A549 (cell line): Measurements from ENCODE around the gene LINC01488.

Source experiments
- POLR2A ChIP-seq: IDR thresholded peaks from 2 replicates; pipeline ENCODE4 v1.6.1; 2012; ENCODE audit warnings: mild to moderate bottlenecking, low read length
- RAD21 ChIP-seq, 2 experiments: fragments of >200 bp in 1 of 2; sonication (Bioruptor Twin) in 1 of 2; formaldehyde crosslinking in 1 of 2; IDR thresholded peaks in 1 of 2; conservative IDR thresholded peaks in 1 of 2; 2 replicates in 1 of 2; 3 replicates in 1 of 2; pipeline ENCODE4 v1.6.1; 2012 to 2018; ENCODE audit warnings: inconsistent platforms in 1 of 2
- TF ChIP-seq, protein P1 (sequence below): fragments of >200 bp; sonication (Bioruptor Twin); formaldehyde crosslinking; IDR thresholded peaks from 3 replicates; pipeline ENCODE4 v1.5.1; 2016

DNA sequence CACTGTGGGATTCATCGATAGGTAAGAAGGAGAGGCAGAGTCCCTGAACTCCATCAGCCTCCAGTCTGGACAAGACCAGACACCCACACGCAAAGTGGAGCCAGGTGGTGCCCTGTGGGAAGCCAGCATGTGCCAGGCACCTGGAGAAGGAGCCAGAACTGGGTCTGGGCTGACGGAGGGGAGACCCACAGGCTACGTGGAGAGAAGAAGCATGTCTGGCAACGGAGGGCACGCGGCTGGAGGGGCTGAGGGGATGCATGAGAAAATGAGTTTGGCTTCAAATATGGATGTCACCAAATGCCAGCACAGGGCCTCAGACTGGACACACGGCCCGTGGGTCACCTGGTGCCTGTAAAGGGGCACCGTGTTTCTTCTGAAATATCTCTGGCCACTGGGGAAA lies 55.7 kb downstream of the LINC01488 start:
- TF ChIP-seq RAD21 (conservative IDR thresholded peaks at IDR 0.05 in 1 of 2, IDR thresholded peaks at IDR 0.05 in 1 of 2) (no peak), POLR2A (no peak)
- TF ChIP-seq, protein P1, sequence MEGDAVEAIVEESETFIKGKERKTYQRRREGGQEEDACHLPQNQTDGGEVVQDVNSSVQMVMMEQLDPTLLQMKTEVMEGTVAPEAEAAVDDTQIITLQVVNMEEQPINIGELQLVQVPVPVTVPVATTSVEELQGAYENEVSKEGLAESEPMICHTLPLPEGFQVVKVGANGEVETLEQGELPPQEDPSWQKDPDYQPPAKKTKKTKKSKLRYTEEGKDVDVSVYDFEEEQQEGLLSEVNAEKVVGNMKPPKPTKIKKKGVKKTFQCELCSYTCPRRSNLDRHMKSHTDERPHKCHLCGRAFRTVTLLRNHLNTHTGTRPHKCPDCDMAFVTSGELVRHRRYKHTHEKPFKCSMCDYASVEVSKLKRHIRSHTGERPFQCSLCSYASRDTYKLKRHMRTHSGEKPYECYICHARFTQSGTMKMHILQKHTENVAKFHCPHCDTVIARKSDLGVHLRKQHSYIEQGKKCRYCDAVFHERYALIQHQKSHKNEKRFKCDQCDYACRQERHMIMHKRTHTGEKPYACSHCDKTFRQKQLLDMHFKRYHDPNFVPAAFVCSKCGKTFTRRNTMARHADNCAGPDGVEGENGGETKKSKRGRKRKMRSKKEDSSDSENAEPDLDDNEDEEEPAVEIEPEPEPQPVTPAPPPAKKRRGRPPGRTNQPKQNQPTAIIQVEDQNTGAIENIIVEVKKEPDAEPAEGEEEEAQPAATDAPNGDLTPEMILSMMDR = no peak
